NCI-H69 (cell line): ENCODE results near the gene DEFB121.
"Not testable (repeated sequence)": the region's sequence is repeated elsewhere in the genome, so short reads cannot be mapped to it uniquely, and the experiment has no call there.

Source experiments
- DNase-seq: peaks from one replicate; lab custom pipeline; 2025; lab: John Stamatoyannopoulos, UW

The DEFB121 gene, protein sequence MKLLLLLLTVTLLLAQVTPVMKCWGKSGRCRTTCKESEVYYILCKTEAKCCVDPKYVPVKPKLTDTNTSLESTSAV

DNA sequence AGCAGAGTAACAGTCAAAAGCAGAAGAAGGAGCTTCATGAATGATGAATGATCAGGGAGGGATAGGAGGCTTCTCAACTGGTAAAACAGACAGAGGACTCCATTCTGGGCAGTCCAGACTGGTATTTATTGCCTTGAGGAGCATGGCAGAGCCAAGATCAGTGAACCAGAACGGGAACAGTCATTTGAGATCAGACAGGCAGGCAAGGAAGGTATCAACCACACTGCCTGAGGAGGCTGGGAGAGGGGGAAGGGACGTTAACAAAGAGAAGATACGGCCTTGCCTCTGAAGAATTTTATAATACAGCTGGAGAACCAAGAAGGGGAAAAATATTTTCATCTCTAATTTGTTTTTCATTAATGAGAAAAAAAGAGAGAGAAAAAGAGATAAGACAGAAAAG is at the start of gene DEFB121:
TSS of gene DEFB121 (minus strand) at position 101 of the 400 bp plus-strand sequence. CDS start at position 38, 63 bp downstream.
- no peak for DNase-seq

- no peak for DNase-seq
These were observed 48.3 kb upstream of the DEFB121 start for GRCh38 chr20:31454361-31454760.

DNA sequence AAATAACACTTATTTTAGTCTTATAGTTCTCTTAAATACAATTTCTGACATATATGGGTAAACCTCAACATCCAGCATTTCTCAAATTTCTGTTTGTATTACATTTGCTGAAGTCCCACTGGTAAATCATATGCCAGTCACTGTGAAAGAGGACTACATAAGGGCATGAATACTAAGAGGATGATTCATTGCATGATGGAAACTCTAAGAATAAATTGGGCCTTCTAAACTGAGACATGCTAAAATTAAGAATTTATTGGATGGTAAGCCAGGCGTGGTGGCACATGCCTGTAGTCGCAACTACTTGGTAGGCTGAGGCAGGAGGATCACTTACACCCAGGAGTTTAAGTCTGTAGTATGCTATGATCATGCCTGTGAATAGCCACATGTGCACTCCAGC is 46.6 kb upstream of the DEFB121 start:
- DNase-seq: no peak

- no peak for DNase-seq
These were observed 43.7 kb upstream of the DEFB121 start for GRCh38 chr20:31449511-31450414.

DNA sequence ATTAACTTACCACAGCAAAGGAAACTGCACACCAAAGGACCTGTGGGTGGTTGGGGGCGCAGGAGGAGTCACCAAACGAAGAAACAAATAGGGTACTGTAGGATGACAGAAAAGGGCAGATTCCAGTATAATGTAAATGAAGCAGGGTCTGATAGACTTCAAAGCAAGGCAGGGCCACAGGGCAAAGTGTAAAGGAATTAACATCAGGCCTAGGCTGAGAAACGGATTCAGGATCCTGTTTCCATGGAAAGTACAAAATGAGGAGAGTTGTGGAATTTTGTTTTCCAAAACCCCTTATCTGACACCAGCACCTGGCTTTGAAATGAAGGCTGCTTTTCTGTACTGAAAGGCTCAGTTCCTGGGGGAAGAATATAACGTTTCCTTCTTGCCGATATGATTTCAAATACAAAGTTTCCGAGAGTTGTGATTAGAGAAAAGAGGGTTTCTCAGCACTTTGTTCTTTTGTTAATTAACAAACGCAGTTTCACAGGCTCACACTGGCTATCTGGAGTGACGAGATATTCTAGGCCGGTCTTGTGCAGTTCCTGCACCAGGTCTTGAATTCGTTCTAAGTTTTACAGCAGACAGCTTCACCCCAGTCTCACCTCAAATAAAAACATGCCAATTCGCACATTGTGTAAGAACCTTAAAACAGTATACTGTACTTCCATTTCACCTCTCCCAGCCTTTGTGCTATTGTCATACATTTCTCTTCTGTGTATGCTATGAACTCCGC is 40.2 kb upstream of the DEFB121 start:
- no peak for DNase-seq

DNA sequence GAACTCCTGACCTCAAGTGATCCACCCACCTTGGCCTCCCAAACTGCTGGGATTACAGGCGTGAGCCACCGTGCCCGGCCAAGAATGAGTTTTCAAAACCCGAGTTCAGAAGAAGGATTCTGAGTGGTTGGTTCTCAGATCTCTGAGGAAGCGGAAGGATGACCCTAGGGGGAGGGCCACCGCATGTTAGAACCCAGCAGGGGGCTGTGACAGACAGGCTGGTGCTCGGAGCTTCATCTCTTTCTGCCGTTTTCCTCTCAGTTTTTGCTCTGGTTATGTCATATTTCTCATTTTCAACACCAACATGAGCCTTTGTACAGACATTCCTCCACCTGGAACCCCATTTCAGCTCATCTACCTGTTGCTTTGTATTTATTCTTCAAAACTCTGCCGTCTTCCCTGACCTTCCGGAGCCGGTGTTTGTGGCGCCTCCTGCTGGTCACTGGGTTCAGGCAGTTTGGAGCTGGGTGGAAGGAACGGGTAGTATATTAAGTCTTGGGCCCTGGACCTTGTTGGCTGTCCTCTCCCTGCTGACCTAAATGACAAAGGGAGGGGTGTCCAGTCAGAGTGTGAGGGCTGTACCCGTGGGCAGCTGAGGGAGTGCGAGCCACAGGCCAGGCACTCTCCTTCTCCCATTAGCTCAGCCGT is 34.1 kb upstream of the DEFB121 start, which contains the start of gene DEFB123:
TSS of gene DEFB123 (plus strand) at position 621 of the 648 bp plus-strand sequence. CDS start 67 bp downstream, outside the sequence.
- DNase-seq: no peak

- DNase-seq: no peak
These were observed 24.6 kb upstream of the DEFB121 start for GRCh38 chr20:31430568-31431115.

GRCh38 chr20:31427576-31427975 is 21.6 kb upstream of the DEFB121 start:
- DNase-seq: not testable (repeated sequence)

DNA sequence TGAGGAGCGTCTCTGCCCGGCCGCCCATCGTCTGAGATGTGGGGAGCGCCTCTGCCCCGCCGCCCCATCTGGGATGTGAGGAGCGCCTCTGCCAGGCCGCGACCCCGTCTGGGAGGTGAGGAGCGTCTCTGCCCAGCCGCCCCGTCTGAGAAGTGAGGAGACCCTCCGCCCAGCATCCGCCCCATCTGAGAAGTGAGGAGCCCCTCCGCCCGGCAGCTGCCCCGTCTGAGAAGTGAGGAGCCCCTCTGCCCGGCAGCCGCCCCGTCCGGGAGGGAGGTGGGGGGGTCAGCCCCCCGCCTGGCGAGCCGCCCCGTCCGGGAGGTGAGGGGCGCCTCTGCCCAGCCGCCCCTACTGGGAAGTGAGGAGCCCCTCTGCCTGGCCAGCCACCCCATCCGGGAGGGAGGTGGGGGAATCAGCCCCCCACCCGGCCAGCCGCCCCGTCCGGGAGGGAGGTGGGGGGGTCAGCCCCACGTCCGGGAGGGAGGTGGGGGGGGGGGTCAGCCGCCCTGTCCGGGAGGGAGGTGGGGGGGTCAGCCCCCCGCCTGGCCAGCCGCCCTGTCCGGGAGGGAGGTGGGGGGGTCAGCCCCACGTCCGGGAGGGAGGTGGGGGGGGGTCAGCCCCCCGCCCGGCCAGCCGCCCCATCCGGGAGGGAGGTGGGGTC is 21.0 kb upstream of the DEFB121 start:
- not testable (repeated sequence) for DNase-seq

DNA sequence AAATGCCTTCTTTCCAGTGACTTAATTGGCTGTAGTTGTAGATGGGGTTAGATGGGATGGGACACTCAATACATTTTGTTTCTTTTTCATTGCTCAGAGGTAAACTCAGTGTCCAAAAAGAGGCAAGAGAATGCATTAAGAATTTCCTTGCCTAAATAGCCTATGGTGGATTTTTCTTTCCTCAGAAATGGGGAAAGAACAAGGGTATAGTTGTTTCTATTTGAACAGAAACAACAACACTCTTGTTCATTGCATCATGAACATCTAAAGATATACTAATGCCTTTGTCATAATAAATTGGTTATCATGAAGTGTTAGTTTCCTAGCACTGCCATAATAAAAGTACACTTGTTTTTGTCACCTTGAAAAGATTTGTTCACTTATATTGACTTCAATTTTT is 19.8 kb upstream of the DEFB121 start:
- no peak for DNase-seq

GRCh38 chr20:31418307-31418706 is 12.3 kb upstream of the DEFB121 start:
- DNase-seq: no peak

DNA sequence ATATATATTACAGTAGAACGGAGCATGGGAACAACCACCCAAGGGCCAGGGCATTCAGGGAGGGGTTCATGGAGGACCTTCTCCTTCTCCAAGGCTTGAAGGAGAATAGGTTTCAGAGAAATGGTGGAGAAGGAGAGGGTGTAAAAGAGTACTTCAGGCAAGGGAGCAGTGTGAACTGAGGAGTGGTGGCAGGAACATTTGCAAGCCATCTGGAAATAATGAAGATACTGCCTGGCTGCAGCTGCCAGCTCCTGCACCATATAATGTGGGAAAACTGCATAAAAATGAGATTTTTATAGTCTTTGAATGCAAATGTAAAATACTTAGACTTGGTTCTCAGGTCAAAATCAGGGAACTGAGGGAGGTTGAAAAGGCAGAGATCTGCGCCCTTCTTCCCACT is 9.6 kb upstream of the DEFB121 start:
- no peak for DNase-seq

DNA sequence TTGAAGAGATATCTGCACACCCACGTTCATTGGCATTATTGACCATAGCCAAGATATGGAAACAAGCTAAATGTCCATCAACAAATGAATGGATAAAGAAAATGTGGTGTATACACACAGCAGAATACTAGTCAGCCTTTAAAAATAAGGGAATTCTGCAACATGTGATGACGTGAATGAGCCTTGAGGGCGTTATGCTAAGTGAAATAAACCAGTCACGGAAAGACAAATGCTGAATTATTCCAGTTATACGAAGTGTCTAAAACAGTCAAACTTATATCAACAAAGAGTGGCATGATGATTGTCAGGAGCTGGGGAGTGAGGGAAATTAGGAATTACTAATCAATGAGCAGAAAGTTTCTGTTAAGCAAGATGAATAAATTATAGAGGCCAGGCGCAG is 8.4 kb upstream of the DEFB121 start:
- DNase-seq: no peak

GRCh38 chr20:31410011-31410410 is 4.0 kb upstream of the DEFB121 start:
- no peak for DNase-seq

DNA sequence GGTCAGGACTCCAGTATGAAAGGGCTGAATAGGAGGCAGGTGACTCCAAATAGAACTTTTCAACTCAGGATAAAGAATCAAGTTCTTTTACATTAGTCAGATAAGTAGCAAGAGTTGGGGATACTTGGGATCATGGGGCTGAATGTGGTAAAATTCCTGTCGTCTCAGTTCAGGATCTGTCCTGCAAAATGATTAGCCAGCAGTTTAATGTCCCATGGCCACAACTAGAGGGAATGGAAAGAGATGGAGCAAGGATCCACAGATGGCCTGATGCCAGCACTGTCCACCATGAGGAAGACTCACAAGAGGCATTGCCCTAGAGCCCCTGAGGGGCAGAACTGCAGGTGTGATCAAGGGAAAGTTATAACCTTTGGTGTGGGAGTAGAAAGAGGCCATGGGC is 2.1 kb downstream of the DEFB121 start:
- DNase-seq: no peak

DNA sequence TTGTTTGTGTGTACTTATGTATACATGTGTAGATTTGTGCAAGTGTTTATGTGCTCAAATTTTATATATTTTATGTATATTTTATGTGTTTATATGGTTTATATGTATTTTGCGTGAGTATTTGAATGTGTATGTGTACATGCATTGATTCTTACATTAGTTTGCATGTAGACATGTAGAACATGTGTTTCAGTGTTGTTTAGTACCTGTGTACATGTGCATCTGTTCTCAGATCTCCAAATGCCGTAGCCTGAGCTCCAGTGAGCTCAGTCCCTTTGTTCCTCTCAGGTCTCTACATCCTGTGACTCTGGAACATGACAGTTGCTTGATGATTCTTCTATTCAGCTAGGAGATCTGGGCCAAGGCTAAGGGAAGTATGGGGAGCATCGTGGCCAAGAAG is 11.1 kb downstream of the DEFB121 start:
- no peak for DNase-seq

DNA sequence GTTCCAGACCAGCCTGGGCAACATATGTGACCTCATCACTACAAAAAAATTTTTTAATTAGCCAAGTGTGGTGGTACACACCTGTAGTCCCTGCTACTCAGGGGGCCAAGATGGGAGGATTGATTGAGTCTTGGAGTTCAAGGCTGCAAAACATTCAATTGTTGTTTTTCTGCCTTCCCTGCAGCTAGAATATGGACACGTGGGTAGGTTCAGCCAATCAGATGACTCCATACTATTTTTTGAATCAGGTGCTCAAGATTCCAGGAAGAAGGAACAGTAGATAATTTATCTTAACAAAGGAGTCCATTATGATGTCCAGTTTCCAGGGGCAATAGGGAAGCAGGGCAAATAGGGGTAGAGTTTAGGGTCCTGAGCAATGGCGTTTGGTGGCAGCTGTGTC is 13.2 kb downstream of the DEFB121 start:
- DNase-seq: no peak

DNA sequence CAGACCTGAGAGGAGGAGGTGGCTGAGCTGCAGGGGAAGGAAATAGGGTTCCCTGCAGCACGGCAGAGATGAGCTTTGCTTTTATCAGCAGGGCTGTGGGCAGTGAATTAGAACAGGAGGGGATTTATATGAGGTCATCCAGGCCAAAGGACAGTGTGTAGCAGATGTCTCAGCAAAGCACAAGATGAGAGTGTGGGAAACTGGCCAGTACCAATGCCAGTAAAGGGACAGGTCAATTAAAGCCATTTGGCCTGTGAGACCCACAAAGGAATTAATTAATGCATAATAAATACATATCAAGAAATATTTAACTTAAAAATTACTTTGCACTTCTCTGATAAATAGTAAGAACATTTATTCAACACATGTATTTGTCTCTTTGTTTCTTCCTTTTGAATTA is 15.5 kb downstream of the DEFB121 start, which contains the start of gene DEFB119:
TSS of gene DEFB119 (minus strand) at position 101 of the 400 bp plus-strand sequence. CDS start 107 bp downstream, outside the sequence.
- DNase-seq: no peak

- DNase-seq: no peak
These were observed 31.7 kb downstream of the DEFB121 start for GRCh38 chr20:31374346-31374745.

DNA sequence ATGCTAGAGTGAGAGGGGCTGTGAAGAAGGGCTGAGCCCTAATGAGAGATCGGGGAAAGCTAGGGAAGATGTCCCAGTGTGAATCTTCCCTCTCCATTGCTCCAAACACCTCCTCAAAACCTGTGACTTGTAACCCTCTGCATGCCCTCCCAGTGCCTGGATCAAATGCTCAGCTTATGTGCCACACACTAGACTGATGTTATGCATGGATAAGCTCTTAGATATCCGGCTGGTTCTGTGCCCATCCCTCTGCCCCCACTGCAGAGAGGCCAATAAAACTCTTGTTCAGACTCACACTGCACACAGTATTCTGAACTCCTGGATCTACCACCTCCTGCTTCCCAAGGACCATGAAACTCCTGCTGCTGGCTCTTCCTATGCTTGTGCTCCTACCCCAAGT is 37.7 kb downstream of the DEFB121 start, which contains the start of gene DEFB118:
TSS of gene DEFB118 (plus strand) at position 301 of the 400 bp plus-strand sequence. CDS start at position 351, 50 bp downstream.
- DNase-seq: no peak

- not testable (repeated sequence) for DNase-seq
These were observed 41.7 kb downstream of the DEFB121 start for GRCh38 chr20:31364272-31364671.
